HG02571 (cell line): ENCODE results near the gene ZGPAT.
A peak's percentile ranks its signal among the peaks of the same experiment; 100 is the strongest.
"Not testable (repeated sequence)": the region's sequence is repeated elsewhere in the genome, so short reads cannot be mapped to it uniquely, and the experiment has no call there.

Experiments
- ATAC-seq: cut with Tn5 transposase; IDR thresholded peaks from one replicate; pipeline ENCODE4 v1.9.1; 2021; ENCODE audit warnings: mild to moderate bottlenecking, moderate library complexity; ENCODE audit not compliant: unreplicated experiment

ZGPAT gene

GRCh38 chr20:63707558-63708300 lies at the start of gene ZGPAT, which contains the start of gene ARFRP1:
ZGPAT (plus strand) TSS chr20:63708039; CDS start chr20:63708581, 542 bp downstream.
ARFRP1 (minus strand) TSS chr20:63707976; CDS start chr20:63707091, 885 bp downstream.
- peak; percentile 74 for ATAC-seq

GRCh38 chr20:63658749-63659187 lies 49.1 kb upstream of the ZGPAT start:
- ATAC-seq: peak; percentile 29

GRCh38 chr20:63659370-63659769 lies 48.5 kb upstream of the ZGPAT start:
- no peak for ATAC-seq

- ATAC-seq: not testable (repeated sequence)
Measured at GRCh38 chr20:63660174-63660573, 47.7 kb upstream of the ZGPAT start.

GRCh38 chr20:63660622-63661021 lies 47.2 kb upstream of the ZGPAT start:
- ATAC-seq: no peak

GRCh38 chr20:63661108-63661507 lies 46.7 kb upstream of the ZGPAT start:
- ATAC-seq: no peak

- ATAC-seq: no peak
Measured at GRCh38 chr20:63661959-63662812, 45.7 kb upstream of the ZGPAT start.

GRCh38 chr20:63662813-63663189 lies 45.0 kb upstream of the ZGPAT start:
- no peak for ATAC-seq

- ATAC-seq: no peak
Measured at GRCh38 chr20:63663332-63664066, 44.3 kb upstream of the ZGPAT start.

GRCh38 chr20:63664143-63664851 lies 43.5 kb upstream of the ZGPAT start:
- ATAC-seq: no peak

- ATAC-seq: no peak
Measured at GRCh38 chr20:63664861-63665594, 42.8 kb upstream of the ZGPAT start.

- ATAC-seq: no peak
Measured at GRCh38 chr20:63665708-63666107, 42.1 kb upstream of the ZGPAT start.

- ATAC-seq: no peak
Measured at GRCh38 chr20:63667858-63668257, 40.0 kb upstream of the ZGPAT start.

- no peak for ATAC-seq
Measured at GRCh38 chr20:63668351-63668750, 39.5 kb upstream of the ZGPAT start.

GRCh38 chr20:63671695-63672094 lies 36.1 kb upstream of the ZGPAT start:
- ATAC-seq: not testable (repeated sequence)

- no peak for ATAC-seq
Measured at GRCh38 chr20:63672666-63673065, 35.2 kb upstream of the ZGPAT start.

- ATAC-seq: no peak
Measured at GRCh38 chr20:63673951-63674350, 33.9 kb upstream of the ZGPAT start.

- no peak for ATAC-seq
Measured at GRCh38 chr20:63675681-63676368, 32.0 kb upstream of the ZGPAT start.

- ATAC-seq: no peak
Measured at GRCh38 chr20:63678071-63678470, 29.8 kb upstream of the ZGPAT start.
